Right lobe of liver (tissue), 6 donors: ENCODE results near the gene RSPH10B. TPM values are rescaled to one million over a fixed set of nuclear protein-coding genes. Genes with fewer than 3 reads are reported as not detected.
"Not testable (repeated sequence)": the region's sequence is repeated elsewhere in the genome, so short reads cannot be mapped to it uniquely, and the experiment has no call there.

Source experiments
- ATAC-seq, 4 donors: fragments of 200-7000 bp; cut with Tn5 transposase; one replicate each; pipeline ENCODE4 v1.9.1; 2020; ENCODE audit warnings: mild to moderate bottlenecking in 4 of 4, moderate library complexity in 4 of 4
- DNase-seq, 3 donors: peaks; one replicate each; pipeline ENCODE4 v3.0.0-alpha.2; 2020
- H3K27ac ChIP-seq, 3 donors: fragments of 200-600 bp; one replicate each; pipeline ENCODE4 v1.8.0; 2022
- H3K27me3 ChIP-seq, 2 donors: fragments of 200-600 bp; one replicate each; pipeline ENCODE4 v1.8.0; 2022
- H3K36me3 ChIP-seq, 4 donors: fragments of 200-600 bp; sonication (generic) in 1 of 4; one replicate each; pipeline versions ENCODE4 v1.5.1 to v1.8.0; 2017 to 2022; ENCODE audit warnings: control low read depth in 1 of 4
- H3K4me1 ChIP-seq, 4 donors: fragments of 200-600 bp; sonication (generic) in 1 of 4; one replicate each; pipeline versions ENCODE4 v1.5.1 to v1.8.0; 2017 to 2022; ENCODE audit warnings: control low read depth in 1 of 4
- H3K4me3 ChIP-seq, 3 donors: fragments of 200-600 bp; one replicate each; pipeline ENCODE4 v1.8.0; 2022
- H3K9me3 ChIP-seq, 4 donors: fragments of 200-600 bp; sonication (generic) in 1 of 4; one replicate each; pipeline versions ENCODE4 v1.5.1 to v1.8.0; 2017 to 2022; ENCODE audit warnings: control low read depth in 1 of 4
- POLR2A ChIP-seq: fragments of 450-650 bp; IDR thresholded peaks from one replicate; pipeline ENCODE4 v1.6.1; 2017; ENCODE audit warnings: antibody characterized with exemption, mild to moderate bottlenecking
- WGBS: methylation state at CpG from one replicate; pipeline ENCODE4 v1.1.6; 2018; ENCODE audit warnings: low coverage, low lambda C conversion rate; ENCODE audit not compliant: insufficient coverage; ENCODE audit errors: missing lambda C conversion rate; 5-methylcytosine and 5-hydroxymethylcytosine counted together
- intact Hi-C, 2 donors: fragments of 100-400 bp; cut with DNase I; formaldehyde crosslinking; loops; one replicate each; pipeline versions ENCODE4 v1.11.2 to v1.14.1; 2022
- small RNA-seq, 2 experiments: library from RNA; depleted of rRNA; stranded (forward); fragments of <200 nt; gene quantifications; one replicate each; pipeline ENCODE3, GENCODE V24; 2016
- total RNA-seq, 6 experiments: library from RNA; depleted of rRNA in 2 of 6; stranded (reverse); fragments of >200 nt in 2 of 6; fragmentation: NEBNext Ultra II Directional in 3 of 6; extraction: Animal tissue kit (Norgen Biotek cat#: 25700) in 3 of 6; gene quantifications; one replicate each; pipeline versions ENCODE4 v1.1.0 to v1.2.4, GENCODE V29; 2016 to 2023
- TF ChIP-seq, protein P1 (sequence below), 4 donors: fragments of 200-600 bp in 3 of 4; fragments of 450-650 bp in 1 of 4; IDR thresholded peaks; one replicate each; pipeline versions ENCODE4 v1.5.1 to v1.8.0; 2016 to 2022; ENCODE audit warnings: antibody characterized with exemption in 4 of 4, mild to moderate bottlenecking in 2 of 4
- donor health status: DM: no; HTN: yes; CAD: no.
- donor health status: DM: no; HTN: no; CAD: no.
- donor health status: DM: no; HTN: no; CAD: no.
- donor health status: DM: no; HTN: yes; CAD: no.
- donor health status: DM: no; HTN: yes; CAD: no.

RSPH10B gene
- total RNA-seq, 6 experiments from 2014 or later = 0.19 to 0.92 (median 0.47) TPM; not detected in 3

DNA sequence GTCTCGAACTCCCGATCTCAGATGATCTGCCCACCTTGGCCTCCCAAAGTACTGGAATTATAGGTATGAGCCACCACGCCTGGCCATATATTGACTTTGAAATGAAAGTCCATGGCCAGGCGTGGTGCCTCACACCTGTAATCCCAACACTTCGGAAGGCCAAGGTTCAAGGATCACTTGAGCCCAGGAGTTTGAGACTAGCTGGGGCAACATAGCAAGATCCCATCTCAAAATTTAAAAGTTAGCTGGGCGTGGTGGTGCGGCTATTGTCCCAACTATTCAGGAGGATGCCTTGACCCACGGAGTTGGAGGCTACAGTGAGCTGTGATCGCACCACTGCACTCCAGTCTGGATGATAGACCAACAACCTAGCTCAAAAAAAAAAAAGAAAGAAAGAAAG lies 78.0 kb downstream of the RSPH10B start:
- intact Hi-C loops = no loop called here
- Histone ChIP-seq H3K9me3 (no peaks in the 10 kb centered on the region), H3K36me3 (no peaks in the 10 kb centered on the region), H3K27ac (no peak overlapping the region), H3K4me3 (no peak overlapping the region), H3K27me3 (no peaks in the 10 kb centered on the region), H3K4me1 (no peaks in the 10 kb centered on the region)
- DNase-seq (no peak), ATAC-seq (no peak)
- 89% methylated on average over 7 of the region's 9 CpGs for WGBS
- TF ChIP-seq, protein P1, sequence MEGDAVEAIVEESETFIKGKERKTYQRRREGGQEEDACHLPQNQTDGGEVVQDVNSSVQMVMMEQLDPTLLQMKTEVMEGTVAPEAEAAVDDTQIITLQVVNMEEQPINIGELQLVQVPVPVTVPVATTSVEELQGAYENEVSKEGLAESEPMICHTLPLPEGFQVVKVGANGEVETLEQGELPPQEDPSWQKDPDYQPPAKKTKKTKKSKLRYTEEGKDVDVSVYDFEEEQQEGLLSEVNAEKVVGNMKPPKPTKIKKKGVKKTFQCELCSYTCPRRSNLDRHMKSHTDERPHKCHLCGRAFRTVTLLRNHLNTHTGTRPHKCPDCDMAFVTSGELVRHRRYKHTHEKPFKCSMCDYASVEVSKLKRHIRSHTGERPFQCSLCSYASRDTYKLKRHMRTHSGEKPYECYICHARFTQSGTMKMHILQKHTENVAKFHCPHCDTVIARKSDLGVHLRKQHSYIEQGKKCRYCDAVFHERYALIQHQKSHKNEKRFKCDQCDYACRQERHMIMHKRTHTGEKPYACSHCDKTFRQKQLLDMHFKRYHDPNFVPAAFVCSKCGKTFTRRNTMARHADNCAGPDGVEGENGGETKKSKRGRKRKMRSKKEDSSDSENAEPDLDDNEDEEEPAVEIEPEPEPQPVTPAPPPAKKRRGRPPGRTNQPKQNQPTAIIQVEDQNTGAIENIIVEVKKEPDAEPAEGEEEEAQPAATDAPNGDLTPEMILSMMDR (IDR thresholded peaks at IDR 0.05) = no peak
- no peak for TF ChIP-seq POLR2A

DNA sequence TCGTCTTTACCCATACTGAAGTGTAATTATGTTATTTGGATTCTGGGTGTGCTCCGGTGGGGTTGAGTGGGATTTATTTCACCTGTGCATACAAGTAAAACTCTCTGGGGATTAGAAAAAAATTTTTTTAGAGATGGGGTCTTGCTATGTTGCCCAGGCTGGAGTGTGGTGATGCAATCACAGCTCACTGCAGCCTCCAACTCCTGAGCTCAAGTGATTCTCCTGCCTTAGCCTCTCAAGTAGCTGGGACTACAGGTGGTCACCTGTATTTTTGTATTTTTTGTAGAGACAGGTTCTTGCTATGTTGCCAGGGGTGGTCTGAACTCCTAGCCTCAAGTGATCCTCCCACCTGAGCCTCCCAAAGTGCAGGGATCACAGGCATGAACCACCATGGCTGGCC lies 80.2 kb downstream of the RSPH10B start:
- H3K27ac ChIP-seq, H3K36me3 ChIP-seq, H3K4me3 ChIP-seq, ATAC-seq, intact Hi-C loops, H3K4me1 ChIP-seq, H3K27me3 ChIP-seq, H3K9me3 ChIP-seq, DNase-seq: not testable (repeated sequence)
- 87% methylated on average over 2 of the region's 2 CpGs for whole genome bisulfite sequencing

DNA sequence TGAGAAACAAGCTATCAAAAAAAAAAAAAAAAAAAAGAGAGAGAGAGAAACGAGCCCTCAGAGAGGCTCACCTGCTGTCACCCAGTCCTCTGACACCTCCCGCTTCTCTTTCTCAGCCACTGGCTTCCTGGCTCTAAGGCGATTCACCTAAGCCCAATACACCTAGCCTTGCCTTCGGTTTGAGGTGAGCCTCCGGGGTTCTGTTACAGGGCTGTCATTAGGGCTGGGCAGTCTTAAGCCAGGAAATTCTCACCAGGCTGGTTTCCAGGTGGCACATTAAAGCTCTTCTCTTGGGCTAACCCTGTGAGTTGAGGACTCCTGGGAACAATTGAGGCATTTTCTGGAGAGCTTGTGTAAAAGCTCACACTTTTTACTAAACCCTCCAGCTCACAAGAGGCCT lies 82.5 kb downstream of the RSPH10B start:
- ATAC-seq, H3K27me3 ChIP-seq, intact Hi-C loops, H3K9me3 ChIP-seq, H3K4me3 ChIP-seq, H3K36me3 ChIP-seq, DNase-seq, H3K4me1 ChIP-seq, H3K27ac ChIP-seq: not testable (repeated sequence)
- WGBS = 64% methylated on average over 3 of the region's 5 CpGs

DNA sequence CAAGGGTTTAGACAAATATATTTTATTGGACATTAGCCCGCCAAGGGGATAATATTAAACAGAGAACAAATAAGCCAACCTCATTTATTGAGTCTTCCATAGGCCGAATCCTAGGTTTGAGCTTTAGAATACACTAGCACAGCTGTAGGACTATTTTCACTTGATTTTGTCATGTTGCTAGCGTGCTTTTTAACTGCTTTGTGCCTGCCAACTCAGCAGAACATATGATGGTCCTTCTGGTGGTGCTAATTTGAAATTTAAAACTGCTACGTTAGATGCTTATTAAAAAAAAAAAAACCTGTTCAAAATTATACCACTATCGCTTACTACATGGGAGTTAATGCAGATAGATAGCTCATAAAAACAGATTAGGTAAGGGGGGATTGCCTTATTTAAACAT lies 86.1 kb downstream of the RSPH10B start:
- ATAC-seq, intact Hi-C loops, H3K36me3 ChIP-seq, H3K9me3 ChIP-seq, H3K4me1 ChIP-seq, H3K27me3 ChIP-seq, H3K4me3 ChIP-seq, H3K27ac ChIP-seq, DNase-seq: not testable (repeated sequence)
- WGBS = 84% methylated on average over 5 of the region's 5 CpGs

DNA sequence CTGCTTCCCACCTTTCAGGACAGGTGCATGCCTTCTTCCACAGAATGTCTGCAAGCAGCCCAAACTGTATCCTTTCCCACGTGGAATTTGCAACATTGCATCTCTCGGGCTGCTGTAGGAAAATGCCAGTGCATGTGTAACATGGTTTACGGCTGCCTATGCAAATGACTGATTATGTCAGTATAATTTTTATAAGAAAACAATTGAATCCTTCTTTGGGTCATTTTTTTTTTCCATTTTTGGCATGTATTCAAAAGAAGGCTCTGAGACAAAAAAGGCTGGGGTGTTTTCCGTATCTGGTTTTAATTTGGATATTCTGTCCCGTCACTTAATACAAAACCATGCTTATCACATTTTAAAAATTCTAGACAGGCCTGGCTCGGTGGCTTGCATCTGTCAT lies 90.4 kb downstream of the RSPH10B start:
- intact Hi-C loops, H3K27ac ChIP-seq, H3K4me1 ChIP-seq, H3K27me3 ChIP-seq, DNase-seq, ATAC-seq, H3K36me3 ChIP-seq, H3K4me3 ChIP-seq, H3K9me3 ChIP-seq: not testable (repeated sequence)
- 70% methylated on average over 6 of the region's 6 CpGs for WGBS

DNA sequence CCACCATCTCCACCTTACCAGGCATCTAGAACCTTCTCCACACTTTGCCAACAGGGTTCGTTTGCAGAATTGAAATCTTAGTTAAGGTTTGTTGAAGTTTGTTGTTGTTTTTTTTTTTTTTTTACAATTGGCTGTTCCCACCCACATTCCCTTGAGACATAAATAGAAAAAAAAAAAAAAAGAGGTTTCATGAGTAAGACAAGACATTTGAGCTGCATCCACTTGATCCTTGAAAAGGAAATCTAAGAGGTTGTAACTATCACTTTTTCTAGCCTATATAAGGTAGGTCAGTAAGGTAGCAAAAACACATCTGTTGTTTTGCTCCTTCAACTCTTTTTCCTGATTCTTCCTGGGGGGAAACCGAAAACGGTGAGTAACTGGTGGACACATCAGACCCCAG lies 90.9 kb downstream of the RSPH10B start:
- intact Hi-C loops, H3K36me3 ChIP-seq, H3K27me3 ChIP-seq, H3K4me1 ChIP-seq, ATAC-seq, H3K4me3 ChIP-seq, H3K27ac ChIP-seq, H3K9me3 ChIP-seq, DNase-seq: not testable (repeated sequence)
- WGBS = 76% methylated on average over 3 of the region's 3 CpGs

Small RNA genes within 50 kb of the gene (small RNA-seq; reads per million reads assigned to genes)
- gene RF00019 (0 reads per million in 2 experiments), gene SNORA80D (0.78 to 0.97 reads per million in 2 experiments)

Other genes with a start within 250 kb of the RSPH10B start
- 10 to 100 TPM; 11.1 to 15.0 (median 12.7) TPM for gene RNF216, start 189.0 kb downstream of the RSPH10B start, total RNA-seq
- not detected for gene OCM, start 89.9 kb downstream of the RSPH10B start, total RNA-seq
- 10 to 100 TPM; 18.8 to 35.5 (median 26.6) TPM for gene CCZ1, start 72.0 kb downstream of the RSPH10B start, total RNA-seq
- gene PMS2, start 38.4 kb upstream of the RSPH10B start, total RNA-seq = 1 to 10 TPM; 3.9 to 6.8 (median 5.8) TPM
- gene AIMP2, start 38.6 kb upstream of the RSPH10B start, total RNA-seq = 10 to 100 TPM; 20.2 to 53.6 (median 24.6) TPM
- gene ANKRD61, start 60.7 kb upstream of the RSPH10B start, total RNA-seq = under 1 TPM in 1 of 6 experiments, not detected in 5; 0.26 TPM
- 100 to 1,000 TPM in 2 of 6 experiments, 10 to 100 TPM in 4; 69.3 to 271 (median 72.8) TPM for gene EIF2AK1, start 88.5 kb upstream of the RSPH10B start, total RNA-seq
- gene USP42, start 134.3 kb upstream of the RSPH10B start, total RNA-seq = 1 to 10 TPM; 3.1 to 4.5 (median 4.2) TPM